ENCODE results near the gene PODXL2. TPM values are rescaled to one million over a fixed set of nuclear protein-coding genes. Genes with fewer than 3 reads are reported as not detected.

The PODXL2 gene
- total and polyA plus RNA-seq, 2 of the 8 experiments (the other 6 are each of a cell fraction or from before 2014, with no cell fraction given), result 27.6 to 31.6 TPM

DNA sequence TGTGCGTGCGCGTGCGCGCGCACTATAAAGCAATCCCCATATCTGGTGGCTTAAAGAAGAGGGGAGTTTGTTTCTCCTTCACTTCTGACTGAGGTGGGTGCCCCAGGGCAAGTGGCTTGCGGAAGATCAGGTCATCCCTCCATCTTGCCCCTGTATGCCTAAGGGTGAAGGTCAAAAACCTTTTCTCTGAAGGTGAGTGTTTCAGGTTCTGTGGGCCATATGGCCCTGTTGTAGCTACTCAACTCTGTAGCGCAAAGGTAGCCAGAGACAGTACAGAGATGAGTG, 49.3 kb downstream of the PODXL2 start (continued):
- TF ChIP-seq, protein P1, sequence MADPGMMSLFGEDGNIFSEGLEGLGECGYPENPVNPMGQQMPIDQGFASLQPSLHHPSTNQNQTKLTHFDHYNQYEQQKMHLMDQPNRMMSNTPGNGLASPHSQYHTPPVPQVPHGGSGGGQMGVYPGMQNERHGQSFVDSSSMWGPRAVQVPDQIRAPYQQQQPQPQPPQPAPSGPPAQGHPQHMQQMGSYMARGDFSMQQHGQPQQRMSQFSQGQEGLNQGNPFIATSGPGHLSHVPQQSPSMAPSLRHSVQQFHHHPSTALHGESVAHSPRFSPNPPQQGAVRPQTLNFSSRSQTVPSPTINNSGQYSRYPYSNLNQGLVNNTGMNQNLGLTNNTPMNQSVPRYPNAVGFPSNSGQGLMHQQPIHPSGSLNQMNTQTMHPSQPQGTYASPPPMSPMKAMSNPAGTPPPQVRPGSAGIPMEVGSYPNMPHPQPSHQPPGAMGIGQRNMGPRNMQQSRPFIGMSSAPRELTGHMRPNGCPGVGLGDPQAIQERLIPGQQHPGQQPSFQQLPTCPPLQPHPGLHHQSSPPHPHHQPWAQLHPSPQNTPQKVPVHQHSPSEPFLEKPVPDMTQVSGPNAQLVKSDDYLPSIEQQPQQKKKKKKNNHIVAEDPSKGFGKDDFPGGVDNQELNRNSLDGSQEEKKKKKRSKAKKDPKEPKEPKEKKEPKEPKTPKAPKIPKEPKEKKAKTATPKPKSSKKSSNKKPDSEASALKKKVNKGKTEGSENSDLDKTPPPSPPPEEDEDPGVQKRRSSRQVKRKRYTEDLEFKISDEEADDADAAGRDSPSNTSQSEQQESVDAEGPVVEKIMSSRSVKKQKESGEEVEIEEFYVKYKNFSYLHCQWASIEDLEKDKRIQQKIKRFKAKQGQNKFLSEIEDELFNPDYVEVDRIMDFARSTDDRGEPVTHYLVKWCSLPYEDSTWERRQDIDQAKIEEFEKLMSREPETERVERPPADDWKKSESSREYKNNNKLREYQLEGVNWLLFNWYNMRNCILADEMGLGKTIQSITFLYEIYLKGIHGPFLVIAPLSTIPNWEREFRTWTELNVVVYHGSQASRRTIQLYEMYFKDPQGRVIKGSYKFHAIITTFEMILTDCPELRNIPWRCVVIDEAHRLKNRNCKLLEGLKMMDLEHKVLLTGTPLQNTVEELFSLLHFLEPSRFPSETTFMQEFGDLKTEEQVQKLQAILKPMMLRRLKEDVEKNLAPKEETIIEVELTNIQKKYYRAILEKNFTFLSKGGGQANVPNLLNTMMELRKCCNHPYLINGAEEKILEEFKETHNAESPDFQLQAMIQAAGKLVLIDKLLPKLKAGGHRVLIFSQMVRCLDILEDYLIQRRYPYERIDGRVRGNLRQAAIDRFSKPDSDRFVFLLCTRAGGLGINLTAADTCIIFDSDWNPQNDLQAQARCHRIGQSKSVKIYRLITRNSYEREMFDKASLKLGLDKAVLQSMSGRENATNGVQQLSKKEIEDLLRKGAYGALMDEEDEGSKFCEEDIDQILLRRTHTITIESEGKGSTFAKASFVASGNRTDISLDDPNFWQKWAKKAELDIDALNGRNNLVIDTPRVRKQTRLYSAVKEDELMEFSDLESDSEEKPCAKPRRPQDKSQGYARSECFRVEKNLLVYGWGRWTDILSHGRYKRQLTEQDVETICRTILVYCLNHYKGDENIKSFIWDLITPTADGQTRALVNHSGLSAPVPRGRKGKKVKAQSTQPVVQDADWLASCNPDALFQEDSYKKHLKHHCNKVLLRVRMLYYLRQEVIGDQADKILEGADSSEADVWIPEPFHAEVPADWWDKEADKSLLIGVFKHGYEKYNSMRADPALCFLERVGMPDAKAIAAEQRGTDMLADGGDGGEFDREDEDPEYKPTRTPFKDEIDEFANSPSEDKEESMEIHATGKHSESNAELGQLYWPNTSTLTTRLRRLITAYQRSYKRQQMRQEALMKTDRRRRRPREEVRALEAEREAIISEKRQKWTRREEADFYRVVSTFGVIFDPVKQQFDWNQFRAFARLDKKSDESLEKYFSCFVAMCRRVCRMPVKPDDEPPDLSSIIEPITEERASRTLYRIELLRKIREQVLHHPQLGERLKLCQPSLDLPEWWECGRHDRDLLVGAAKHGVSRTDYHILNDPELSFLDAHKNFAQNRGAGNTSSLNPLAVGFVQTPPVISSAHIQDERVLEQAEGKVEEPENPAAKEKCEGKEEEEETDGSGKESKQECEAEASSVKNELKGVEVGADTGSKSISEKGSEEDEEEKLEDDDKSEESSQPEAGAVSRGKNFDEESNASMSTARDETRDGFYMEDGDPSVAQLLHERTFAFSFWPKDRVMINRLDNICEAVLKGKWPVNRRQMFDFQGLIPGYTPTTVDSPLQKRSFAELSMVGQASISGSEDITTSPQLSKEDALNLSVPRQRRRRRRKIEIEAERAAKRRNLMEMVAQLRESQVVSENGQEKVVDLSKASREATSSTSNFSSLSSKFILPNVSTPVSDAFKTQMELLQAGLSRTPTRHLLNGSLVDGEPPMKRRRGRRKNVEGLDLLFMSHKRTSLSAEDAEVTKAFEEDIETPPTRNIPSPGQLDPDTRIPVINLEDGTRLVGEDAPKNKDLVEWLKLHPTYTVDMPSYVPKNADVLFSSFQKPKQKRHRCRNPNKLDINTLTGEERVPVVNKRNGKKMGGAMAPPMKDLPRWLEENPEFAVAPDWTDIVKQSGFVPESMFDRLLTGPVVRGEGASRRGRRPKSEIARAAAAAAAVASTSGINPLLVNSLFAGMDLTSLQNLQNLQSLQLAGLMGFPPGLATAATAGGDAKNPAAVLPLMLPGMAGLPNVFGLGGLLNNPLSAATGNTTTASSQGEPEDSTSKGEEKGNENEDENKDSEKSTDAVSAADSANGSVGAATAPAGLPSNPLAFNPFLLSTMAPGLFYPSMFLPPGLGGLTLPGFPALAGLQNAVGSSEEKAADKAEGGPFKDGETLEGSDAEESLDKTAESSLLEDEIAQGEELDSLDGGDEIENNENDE (IDR thresholded peaks at IDR 0.05; ENCODE audit: insufficient replicate concordance, low read length), result no peak
- no peak for TF ChIP-seq SAP30 (IDR thresholded peaks at IDR 0.05; ENCODE audit: insufficient read depth, insufficient replicate concordance, low read length)
- no peak for TF ChIP-seq GTF2F1 (IDR thresholded peaks at IDR 0.05; ENCODE audit: borderline replicate concordance, low read depth, low read length)
- TF ChIP-seq TAF1 (IDR thresholded peaks at IDR 0.05; ENCODE audit: low read depth, low read length), result no peak
- no peak for TF ChIP-seq GABPA (IDR thresholded peaks at IDR 0.05; ENCODE audit: borderline replicate concordance, insufficient read depth, low read length)
- TF ChIP-seq RAD21 (IDR thresholded peaks at IDR 0.05 in 1 of 2, conservative IDR thresholded peaks at IDR 0.05 in 1 of 2; ENCODE audit: low read depth in 2 of 2, low read length in 2 of 2), result no peak
- no peak for TF ChIP-seq POU5F1 (IDR thresholded peaks at IDR 0.05; ENCODE audit: low read depth, low read length)
- no peak for TF ChIP-seq KDM1A (IDR thresholded peaks at IDR 0.05; ENCODE audit: borderline replicate concordance, low read length)
- TF ChIP-seq CTBP2 (IDR thresholded peaks at IDR 0.05; ENCODE audit: borderline replicate concordance, insufficient read depth, insufficient read length, low read length), result no peak
- TF ChIP-seq SP4 (IDR thresholded peaks at IDR 0.05; ENCODE audit: low read length), result no peak
- TF ChIP-seq POLR2A (IDR thresholded peaks at IDR 0.05; ENCODE audit: control extremely low read depth in 1 of 2, low read depth in 2 of 2, low read length in 2 of 2), result no peak
- no peak for TF ChIP-seq SUZ12 (IDR thresholded peaks at IDR 0.05; ENCODE audit: low read length)
- TF ChIP-seq TCF12 (IDR thresholded peaks at IDR 0.05; ENCODE audit: low read depth, low read length), result no peak

All from H1 (cell line).